ENCODE data around the gene BCAS4. TPM values are rescaled to one million over a fixed set of nuclear protein-coding genes. Genes with fewer than 3 reads are reported as not detected.

BCAS4 gene
- total and polyA plus RNA-seq, 2 experiments from 2014 or later: 22.2 to 24.8 TPM

GRCh38 chr20:50783390-50783789, 11.5 kb upstream of the BCAS4 start:
- H3F3A ChIP-seq (replicated peaks; ENCODE audit: low read depth): no peaks in the 10 kb centered on the region
- no peaks in the 10 kb centered on the region for H3K9me2 ChIP-seq (ENCODE audit: insufficient read depth)
- Mint-ChIP-seq H3K36me3 (ENCODE audit: low read depth) (peaks cover 4% of the 10 kb centered on the region; the same call in 2 of the 3 replicates), H3K4me3 (no peak overlapping the region), H3K4me1 (no peaks in the 10 kb centered on the region; the same call in 2 of the 3 replicates), H3K27ac (no peak overlapping the region), H3K27me3 (ENCODE audit: insufficient read depth, low read depth, poor library complexity) (peaks cover 9% of the 10 kb centered on the region), H3K9me3 (peaks cover 18% of the 10 kb centered on the region)
- H3K4me2 ChIP-seq: no peak overlapping the region
- ATAC-seq: no peak
- no peak overlapping the region for H3K4me3 ChIP-seq
- TF ChIP-seq JUNB (IDR thresholded peaks at IDR 0.05; ENCODE audit: unreplicated experiment) (no peak), STAT1 (IDR thresholded peaks at IDR 0.05; ENCODE audit: unreplicated experiment) (no peak), NANOG (IDR thresholded peaks at IDR 0.05; ENCODE audit: borderline replicate concordance) (no peak), EZH2 (IDR thresholded peaks at IDR 0.05; ENCODE audit: low read depth, unreplicated experiment) (no peak), POLR2AphosphoS5 (IDR thresholded peaks at IDR 0.05; ENCODE audit: low read depth) (no peak), CREB1 (CRISPR knock-in tag; IDR thresholded peaks at IDR 0.05; ENCODE audit: low read depth) (no peak), ZNF462 (CRISPR knock-in tag; IDR thresholded peaks at IDR 0.05) (no peak), ZNF331 (CRISPR knock-in tag; IDR thresholded peaks at IDR 0.05; ENCODE audit: low read depth) (no peak), ZNF114 (CRISPR knock-in tag; IDR thresholded peaks at IDR 0.05) (no peak), REST (IDR thresholded peaks at IDR 0.05; ENCODE audit: unreplicated experiment) (no peak), EZH2phosphoT487 (IDR thresholded peaks at IDR 0.05; ENCODE audit: unreplicated experiment) (no peak)
- TF ChIP-seq, protein P1, sequence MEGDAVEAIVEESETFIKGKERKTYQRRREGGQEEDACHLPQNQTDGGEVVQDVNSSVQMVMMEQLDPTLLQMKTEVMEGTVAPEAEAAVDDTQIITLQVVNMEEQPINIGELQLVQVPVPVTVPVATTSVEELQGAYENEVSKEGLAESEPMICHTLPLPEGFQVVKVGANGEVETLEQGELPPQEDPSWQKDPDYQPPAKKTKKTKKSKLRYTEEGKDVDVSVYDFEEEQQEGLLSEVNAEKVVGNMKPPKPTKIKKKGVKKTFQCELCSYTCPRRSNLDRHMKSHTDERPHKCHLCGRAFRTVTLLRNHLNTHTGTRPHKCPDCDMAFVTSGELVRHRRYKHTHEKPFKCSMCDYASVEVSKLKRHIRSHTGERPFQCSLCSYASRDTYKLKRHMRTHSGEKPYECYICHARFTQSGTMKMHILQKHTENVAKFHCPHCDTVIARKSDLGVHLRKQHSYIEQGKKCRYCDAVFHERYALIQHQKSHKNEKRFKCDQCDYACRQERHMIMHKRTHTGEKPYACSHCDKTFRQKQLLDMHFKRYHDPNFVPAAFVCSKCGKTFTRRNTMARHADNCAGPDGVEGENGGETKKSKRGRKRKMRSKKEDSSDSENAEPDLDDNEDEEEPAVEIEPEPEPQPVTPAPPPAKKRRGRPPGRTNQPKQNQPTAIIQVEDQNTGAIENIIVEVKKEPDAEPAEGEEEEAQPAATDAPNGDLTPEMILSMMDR (conservative IDR thresholded peaks at IDR 0.05; ENCODE audit: low read depth in 2 of 2): no peak
- TF ChIP-seq, protein P2, sequence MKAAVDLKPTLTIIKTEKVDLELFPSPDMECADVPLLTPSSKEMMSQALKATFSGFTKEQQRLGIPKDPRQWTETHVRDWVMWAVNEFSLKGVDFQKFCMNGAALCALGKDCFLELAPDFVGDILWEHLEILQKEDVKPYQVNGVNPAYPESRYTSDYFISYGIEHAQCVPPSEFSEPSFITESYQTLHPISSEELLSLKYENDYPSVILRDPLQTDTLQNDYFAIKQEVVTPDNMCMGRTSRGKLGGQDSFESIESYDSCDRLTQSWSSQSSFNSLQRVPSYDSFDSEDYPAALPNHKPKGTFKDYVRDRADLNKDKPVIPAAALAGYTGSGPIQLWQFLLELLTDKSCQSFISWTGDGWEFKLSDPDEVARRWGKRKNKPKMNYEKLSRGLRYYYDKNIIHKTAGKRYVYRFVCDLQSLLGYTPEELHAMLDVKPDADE (IDR thresholded peaks at IDR 0.05): no peak
- DNase-seq (ENCODE audit: low spot score): no peak
- H3K36me3 ChIP-seq (ENCODE audit: insufficient read depth): no peaks in the 10 kb centered on the region
- no peaks in the 10 kb centered on the region for H3K27me3 ChIP-seq (ENCODE audit: insufficient read depth)
- no peak overlapping the region for H2AFZ ChIP-seq
- no peaks in the 10 kb centered on the region for H3K79me2 ChIP-seq (replicated peaks; ENCODE audit: insufficient read depth)
- no peaks in the 10 kb centered on the region for H3K4me1 ChIP-seq (ENCODE audit: insufficient read depth)
- no peaks in the 10 kb centered on the region for H4K20me1 ChIP-seq (replicated peaks; ENCODE audit: insufficient read depth)
- no peak overlapping the region for H3K27ac ChIP-seq (ENCODE audit: low read depth)

All from GM23338 (cell line).